ENCODE results near the gene CGREF1. TPM values are rescaled to one million over a fixed set of nuclear protein-coding genes. Genes with fewer than 3 reads are reported as not detected.
A peak's percentile ranks its signal among the peaks of the same experiment; 100 is the strongest.

Gene CGREF1
- polyA plus RNA-seq, 6 donors from 2014 or later: not detected

- no peak overlapping the region for H3K4me3 Mint-ChIP-seq
- no peak overlapping the region for H3K27ac Mint-ChIP-seq
- no peak for ATAC-seq (ENCODE audit: low read depth in 2 of 2)
- no peaks in the 10 kb centered on the region for H3K36me3 Mint-ChIP-seq
- no peaks in the 10 kb centered on the region for H3K4me1 Mint-ChIP-seq
- DNase-seq: no peak
- peaks cover 8 to 52% (median 30%) of the 10 kb centered on the region in 3 donors for H3K27me3 Mint-ChIP-seq
- no peaks in the 10 kb centered on the region for H3K9me3 Mint-ChIP-seq
Measured at GRCh38 chr2:27149570-27150405, 30.9 kb upstream of the CGREF1 start.

GRCh38 chr2:27148801-27149439 is 30.0 kb upstream of the CGREF1 start, which contains the start of gene TCF23:
Gene TCF23 (plus strand): TSS chr2:27149004. CDS start chr2:27149134, 130 bp downstream.
- Mint-ChIP-seq H3K27ac (peak within 1 kb of the TSS in 3 of 6 donors; percentile 57 to 70 (median 64)), H3K4me3 (no peak within 1 kb of the TSS), H3K27me3 (peaks cover 8 to 52% (median 22%) of the 10 kb centered on the region in 3 donors), H3K36me3 (no peaks in the 10 kb centered on the region), H3K4me1 (no peaks in the 10 kb centered on the region), H3K9me3 (no peaks in the 10 kb centered on the region)
- ATAC-seq (ENCODE audit: low read depth in 2 of 2): no peak
- DNase-seq: no peak

GRCh38 chr2:27147935-27148334 is 29.0 kb upstream of the CGREF1 start:
- no peak overlapping the region for H3K4me3 Mint-ChIP-seq
- peak overlapping the region in 2 of 6 donors; percentile 64 to 70 for H3K27ac Mint-ChIP-seq
- ATAC-seq (ENCODE audit: low read depth in 2 of 2) (no peak), DNase-seq (no peak)
- H3K36me3 Mint-ChIP-seq: no peaks in the 10 kb centered on the region
- no peaks in the 10 kb centered on the region for H3K9me3 Mint-ChIP-seq
- H3K27me3 Mint-ChIP-seq: peaks cover 16 to 56% (median 27%) of the 10 kb centered on the region in 3 donors
- H3K4me1 Mint-ChIP-seq: no peaks in the 10 kb centered on the region

GRCh38 chr2:27145682-27146081 is 26.8 kb upstream of the CGREF1 start:
- Mint-ChIP-seq H3K9me3 (no peaks in the 10 kb centered on the region), H3K27ac (peak overlapping the region in 1 of 6 donors; percentile 38), H3K4me1 (no peaks in the 10 kb centered on the region), H3K36me3 (no peaks in the 10 kb centered on the region), H3K4me3 (no peak overlapping the region), H3K27me3 (peaks cover 21 to 48% (median 36%) of the 10 kb centered on the region in 3 donors)
- DNase-seq (no peak), ATAC-seq (ENCODE audit: low read depth in 2 of 2) (no peak)

GRCh38 chr2:27143285-27143684 is 24.4 kb upstream of the CGREF1 start:
- ATAC-seq (ENCODE audit: low read depth in 2 of 2) (no peak), DNase-seq (no peak)
- H3K4me3 Mint-ChIP-seq: no peak overlapping the region
- H3K4me1 Mint-ChIP-seq: no peaks in the 10 kb centered on the region
- peak overlapping the region in 1 of 6 donors; percentile 4 for H3K27ac Mint-ChIP-seq
- H3K9me3 Mint-ChIP-seq: no peaks in the 10 kb centered on the region
- H3K36me3 Mint-ChIP-seq: no peaks in the 10 kb centered on the region
- H3K27me3 Mint-ChIP-seq: peaks cover 19 to 30% (median 29%) of the 10 kb centered on the region in 3 donors

- H3K27ac Mint-ChIP-seq: no peak within 1 kb of the TSS
- H3K9me3 Mint-ChIP-seq: no peaks in the 10 kb centered on the region
- ATAC-seq (ENCODE audit: low read depth in 2 of 2): no peak
Measured at GRCh38 chr2:27139310-27139709, 20.4 kb upstream of the CGREF1 start, which contains the start of gene PRR30. Gene PRR30 (minus strand): TSS chr2:27139410. CDS start chr2:27138329, 1,081 bp downstream.

GRCh38 chr2:27138111-27138510 is 19.2 kb upstream of the CGREF1 start:
- ATAC-seq (ENCODE audit: low read depth in 2 of 2): no peak
- no peaks in the 10 kb centered on the region for H3K36me3 Mint-ChIP-seq
- H3K4me3 Mint-ChIP-seq: peak overlapping the region in 3 of 8 donors; percentile 49 to 82 (median 78)
- H3K4me1 Mint-ChIP-seq: peaks cover 11 to 22% (median 21%) of the 10 kb centered on the region in 3 donors
- peaks cover under 1 to 10% (median 7%) of the 10 kb centered on the region in 3 donors for H3K27me3 Mint-ChIP-seq
- DNase-seq: no peak
- peak overlapping the region in 1 of 6 donors; percentile 20 for H3K27ac Mint-ChIP-seq
- no peaks in the 10 kb centered on the region for H3K9me3 Mint-ChIP-seq

More at GRCh38 chr2:27139310-27139709, 20.4 kb upstream of the CGREF1 start, which contains the start of gene PRR30:
- peak within 1 kb of the TSS in 2 of 8 donors; percentile 78 to 82 for H3K4me3 Mint-ChIP-seq
- no peaks in the 10 kb centered on the region for H3K36me3 Mint-ChIP-seq
- peaks cover 13 to 14% (median 14%) of the 10 kb centered on the region in 3 donors for H3K27me3 Mint-ChIP-seq
- peaks cover 3 to 13% (median 11%) of the 10 kb centered on the region in 3 donors for H3K4me1 Mint-ChIP-seq
- DNase-seq: no peak

GRCh38 chr2:27137322-27137935 is 18.5 kb upstream of the CGREF1 start:
- ATAC-seq (ENCODE audit: low read depth in 2 of 2): no peak
- H3K9me3 Mint-ChIP-seq: no peaks in the 10 kb centered on the region
- no peak for DNase-seq
- H3K4me1 Mint-ChIP-seq: peaks cover 17 to 28% (median 25%) of the 10 kb centered on the region in 3 donors
- H3K27me3 Mint-ChIP-seq: peaks cover 0 to 4% (median 0%) of the 10 kb centered on the region in 3 donors
- H3K36me3 Mint-ChIP-seq: no peaks in the 10 kb centered on the region
- peak overlapping the region in 1 of 8 donors; percentile 78 for H3K4me3 Mint-ChIP-seq
- no peak overlapping the region for H3K27ac Mint-ChIP-seq

- H3K27me3 Mint-ChIP-seq: no peaks in the 10 kb centered on the region
- no peak for DNase-seq
- no peaks in the 10 kb centered on the region for H3K9me3 Mint-ChIP-seq
- H3K36me3 Mint-ChIP-seq: no peaks in the 10 kb centered on the region
- ATAC-seq (ENCODE audit: low read depth in 2 of 2): no peak
- H3K4me1 Mint-ChIP-seq: peaks cover 17 to 31% (median 25%) of the 10 kb centered on the region in 3 donors
- H3K27ac Mint-ChIP-seq: no peak overlapping the region
- peak overlapping the region in 1 of 8 donors; percentile 69 for H3K4me3 Mint-ChIP-seq
Measured at GRCh38 chr2:27136751-27137150, 17.8 kb upstream of the CGREF1 start.

GRCh38 chr2:27135478-27135955 is 16.6 kb upstream of the CGREF1 start:
- Mint-ChIP-seq H3K4me1 (peaks cover 17 to 31% (median 25%) of the 10 kb centered on the region in 3 donors), H3K27me3 (no peaks in the 10 kb centered on the region), H3K27ac (peak overlapping the region in 4 of 6 donors; percentile 52 to 99 (median 76)), H3K9me3 (no peaks in the 10 kb centered on the region), H3K36me3 (peaks cover 0 to 8% of the 10 kb centered on the region in 2 donors), H3K4me3 (peak overlapping the region; percentile 92 to 99 (median 94))
- ATAC-seq (ENCODE audit: low read depth in 2 of 2) (no peak), DNase-seq (no peak)

GRCh38 chr2:27134781-27135477 is 16.0 kb upstream of the CGREF1 start:
- ATAC-seq (ENCODE audit: low read depth in 2 of 2): no peak
- Mint-ChIP-seq H3K27ac (peak overlapping the region; percentile 52 to 99 (median 93)), H3K27me3 (no peaks in the 10 kb centered on the region), H3K4me3 (peak overlapping the region; percentile 92 to 99 (median 94)), H3K4me1 (peaks cover 17 to 31% (median 25%) of the 10 kb centered on the region in 3 donors), H3K36me3 (peaks cover 0 to 14% of the 10 kb centered on the region in 2 donors), H3K9me3 (no peaks in the 10 kb centered on the region)
- DNase-seq: no peak

- Mint-ChIP-seq H3K27ac (peak within 1 kb of the TSS; percentile 93 to 99 (median 94)), H3K27me3 (no peaks in the 10 kb centered on the region), H3K9me3 (no peaks in the 10 kb centered on the region), H3K36me3 (peaks cover 0 to 14% of the 10 kb centered on the region in 2 donors), H3K4me1 (peaks cover 20 to 33% (median 27%) of the 10 kb centered on the region in 3 donors), H3K4me3 (peak within 1 kb of the TSS; percentile 92 to 99 (median 94))
- DNase-seq (peak; percentile 99), ATAC-seq (ENCODE audit: low read depth in 2 of 2) (peak; percentile 96)
Measured at GRCh38 chr2:27133905-27134780, 15.2 kb upstream of the CGREF1 start, which contains the start of gene PREB. Gene PREB (minus strand): TSS chr2:27134636. CDS start chr2:27134421, 215 bp downstream.
